IMR-90 (cell line): Measurements from ENCODE around the gene XCR1. TPM values are rescaled to one million over a fixed set of nuclear protein-coding genes. Genes with fewer than 3 reads are reported as not detected.

Experiments
- ATAC-seq: fragments of 200-7000 bp; cut with Tn5 transposase; 2 replicates; pipeline ENCODE4 v1.9.1; 2020; ENCODE audit warnings: low read depth, mild to moderate bottlenecking, moderate library complexity
- BruUV-seq: library from RNA; stranded (reverse); fragments of 400-500 nt; replicated peaks from 2 replicates; lab custom pipeline; 2021; lab: Mats Ljungman, UMichigan
- CTCF ChIA-PET: fragments of 300-600 bp; formaldehyde crosslinking; extraction: SDS; loops from one replicate; lab custom pipeline; 2021; ENCODE audit warnings: antibody characterized with exemption; lab: Yijun Ruan, JAX
- POLR2A ChIA-PET: fragments of 300-600 bp; sonication (Branson Sonifier 250); formaldehyde crosslinking; loops from one replicate; lab custom pipeline; 2022; ENCODE audit warnings: antibody characterized with exemption; ENCODE audit not compliant: unreplicated experiment; lab: Charles Lee
- DNase-seq: peaks from one replicate; pipeline ENCODE4 v3.0.0; 2013
- H2AFZ ChIP-seq: replicated peaks from 2 replicates; pipeline ENCODE3; 2013; ENCODE audit warnings: low read length, mild to moderate bottlenecking; ENCODE audit not compliant: poor library complexity
- H2AK5ac ChIP-seq: 2 replicates; pipeline ENCODE4 v1.6.1; 2013; ENCODE audit warnings: low read depth, low read length, inconsistent platforms
- H2AK9ac ChIP-seq: replicated peaks from 2 replicates; pipeline ENCODE3; 2013; ENCODE audit warnings: mild to moderate bottlenecking, low read depth, low read length, moderate library complexity; ENCODE audit not compliant: poor library complexity
- H2BK120ac ChIP-seq: 2 replicates; pipeline ENCODE4 v1.6.1; 2013; ENCODE audit warnings: low read depth, low read length, inconsistent platforms
- H2BK15ac ChIP-seq: 3 replicates; pipeline ENCODE4 v1.6.1; 2013; ENCODE audit warnings: low read depth, low read length, inconsistent platforms
- H2BK20ac ChIP-seq: 2 replicates; pipeline ENCODE4 v1.6.1; 2013; ENCODE audit warnings: low read depth, mild to moderate bottlenecking, inconsistent platforms, low read length, moderate library complexity
- H2BK5ac ChIP-seq: 2 replicates; pipeline ENCODE4 v1.6.1; 2013; ENCODE audit warnings: mild to moderate bottlenecking, low read depth, low read length, inconsistent platforms; ENCODE audit not compliant: poor library complexity, severe bottlenecking
- H3K14ac ChIP-seq: replicated peaks from 2 replicates; pipeline ENCODE4 v1.6.1; 2013; ENCODE audit warnings: low read depth, low read length, inconsistent platforms
- H3K18ac ChIP-seq: 2 replicates; pipeline ENCODE4 v1.6.1; 2013; ENCODE audit warnings: low read depth, low read length, control low read depth
- H3K23ac ChIP-seq: 2 replicates; pipeline ENCODE4 v1.6.1; 2013; ENCODE audit warnings: low read depth, low read length, inconsistent platforms
- H3K27ac ChIP-seq: 2 replicates; pipeline ENCODE4 v1.5.1; 2013; ENCODE audit warnings: mild to moderate bottlenecking, control low read depth, low read length; ENCODE audit not compliant: insufficient read depth
- H3K27me3 ChIP-seq: 2 replicates; pipeline ENCODE4 v1.6.1; 2013; ENCODE audit warnings: low read length; ENCODE audit not compliant: control insufficient read depth, insufficient read depth
- H3K36me3 ChIP-seq: 2 replicates; pipeline ENCODE4 v1.6.1; 2013; ENCODE audit warnings: low read length, mixed read lengths; ENCODE audit not compliant: control insufficient read depth, insufficient read depth
- H3K4ac ChIP-seq: 2 replicates; pipeline ENCODE4 v1.6.1; 2013; ENCODE audit warnings: low read depth, low read length, inconsistent platforms
- H3K4me1 ChIP-seq: 2 replicates; pipeline ENCODE4 v1.6.1; 2013; ENCODE audit warnings: low read length, mixed read lengths; ENCODE audit not compliant: control insufficient read depth, insufficient read depth
- H3K4me2 ChIP-seq: 2 replicates; pipeline ENCODE4 v1.6.1; 2013; ENCODE audit warnings: low read depth, mild to moderate bottlenecking, control low read depth, low read length, moderate library complexity
- H3K4me3 ChIP-seq: 2 replicates; pipeline ENCODE4 v1.5.1; 2013; ENCODE audit warnings: low read depth, mild to moderate bottlenecking, control low read depth, low read length, moderate library complexity; ENCODE audit not compliant: insufficient read depth
- H3K56ac ChIP-seq: 2 replicates; pipeline ENCODE4 v1.6.1; 2013; ENCODE audit warnings: low read length, inconsistent platforms; ENCODE audit not compliant: insufficient read depth; ENCODE audit errors: extremely low read depth
- H3K79me1 ChIP-seq, 2 experiments: 2 replicates each; pipeline ENCODE4 v1.6.1; 2013; ENCODE audit warnings: low read length in 2 of 2, inconsistent platforms in 1 of 2, low read depth in 1 of 2
- H3K9ac ChIP-seq: 2 replicates; pipeline ENCODE4 v1.6.1; 2013; ENCODE audit warnings: low read depth, low read length, control low read depth
- H3K9me1 ChIP-seq: 2 replicates; pipeline ENCODE4 v1.6.1; 2013; ENCODE audit warnings: low read length, inconsistent platforms; ENCODE audit not compliant: insufficient read depth
- H3K9me3 ChIP-seq: 2 replicates; pipeline ENCODE4 v1.6.1; 2013; ENCODE audit warnings: low read length; ENCODE audit not compliant: control insufficient read depth, insufficient read depth
- H4K20me1 ChIP-seq: 2 replicates; pipeline ENCODE4 v1.6.1; 2013; ENCODE audit warnings: low read length, inconsistent platforms; ENCODE audit not compliant: insufficient read depth
- H4K5ac ChIP-seq: 2 replicates; pipeline ENCODE4 v1.6.1; 2013; ENCODE audit warnings: mild to moderate bottlenecking, low read depth, low read length, control low read depth
- H4K8ac ChIP-seq, 2 experiments: 2 replicates each; pipeline ENCODE4 v1.6.1; 2013; ENCODE audit warnings: low read depth in 2 of 2, low read length in 2 of 2, control low read depth in 1 of 2, inconsistent platforms in 1 of 2
- H4K91ac ChIP-seq: 2 replicates; pipeline ENCODE4 v1.6.1; 2013; ENCODE audit warnings: low read depth, low read length, inconsistent platforms; ENCODE audit not compliant: insufficient read depth
- BHLHE40 ChIP-seq: fragments of 150-350 bp; IDR thresholded peaks from 2 replicates; pipeline ENCODE4 v1.6.1; 2016; ENCODE audit warnings: mild to moderate bottlenecking, low read depth, low read length
- WGBS, 2 experiments: methylation state at CpG; one replicate each; pipeline versions ENCODE4 v1.1.5 to v1.1.7; 2013; ENCODE audit warnings: missing lambda C conversion rate in 2 of 2; ENCODE audit not compliant: insufficient read length in 1 of 2; ENCODE audit errors: extremely low coverage in 2 of 2; 5-methylcytosine and 5-hydroxymethylcytosine counted together
- dilution Hi-C: fragments of 300-500 bp; cut with HindIII; formaldehyde crosslinking; loops from one replicate; pipeline ENCODE4 v1.14.3; 2018; ENCODE audit warnings: low sequenced_read_pairs; ENCODE audit not compliant: unreplicated experiment
- in situ Hi-C: fragments of 300-500 bp; cut with MboI; formaldehyde crosslinking; loops from 3 replicates; pipeline ENCODE4 v1.14.3; 2019; ENCODE audit warnings: low sequenced_read_pairs, inconsistent platforms, mixed read lengths
- intact Hi-C: fragments of 100-400 bp; cut with micrococcal nuclease; formaldehyde crosslinking; loops from 2 replicates; pipeline ENCODE4 v1.10.0; 2022
- polyA plus RNA-seq, 3 experiments: library from polyadenylated mRNA; depleted of rRNA; stranded (reverse); fragments of >200 nt; gene quantifications; 2 replicates each; pipeline ENCODE4 v1.2.3, GENCODE V29; 2012; ENCODE audit warnings: low replicate concordance in 1 of 3
- total RNA-seq: library from RNA; depleted of rRNA; stranded (reverse); fragments of >200 nt; gene quantifications from 2 replicates; pipeline ENCODE4 v1.2.3, GENCODE V29; 2012

Gene XCR1
- total and polyA plus RNA-seq, 2 of the 4 experiments (the other 2 are of a cell fraction): not detected

DNA sequence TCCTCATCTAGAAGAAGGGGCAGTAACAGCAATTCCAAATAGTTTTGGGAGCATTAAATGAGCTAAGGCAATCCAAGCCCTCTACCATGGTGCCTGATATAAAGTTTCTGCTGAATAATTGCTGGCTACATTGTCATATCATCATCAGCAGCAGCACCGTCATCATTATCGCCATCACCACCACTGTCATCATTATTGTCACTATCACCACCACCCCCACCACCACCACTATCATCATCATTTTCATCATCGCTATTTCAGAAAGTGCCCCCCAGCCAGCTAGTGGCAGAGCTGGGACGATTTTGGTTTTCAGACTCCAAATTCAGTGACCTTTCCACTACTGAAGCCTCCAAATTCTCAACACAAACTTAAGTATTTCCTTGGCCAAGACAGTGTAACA, 15.0 kb downstream of the XCR1 start:
- Histone ChIP-seq H2BK20ac (no peak overlapping the region), H3K4me2 (no peak overlapping the region), H3K27ac (no peak overlapping the region), H3K27me3 (peaks cover 18% of the 10 kb centered on the region), H2BK120ac (no peak overlapping the region), H3K9me3 (no peaks in the 10 kb centered on the region), H3K18ac (no peak overlapping the region), H2AK5ac (no peak overlapping the region), H4K5ac (no peak overlapping the region), H4K91ac (no peak overlapping the region), H4K20me1 (no peaks in the 10 kb centered on the region), H3K4me3 (no peak overlapping the region), H3K56ac (no peak overlapping the region), H2BK5ac (no peak overlapping the region), H3K4ac (no peak overlapping the region), H2AK9ac (no peak overlapping the region), H3K9me1 (no peaks in the 10 kb centered on the region), H3K14ac (no peak overlapping the region), H3K36me3 (no peaks in the 10 kb centered on the region), H3K9ac (no peak overlapping the region), H2AFZ (peak overlapping the region; percentile 16), H2BK15ac (no peak overlapping the region), H4K8ac (no peak overlapping the region), H3K23ac (no peak overlapping the region), H3K4me1 (peaks cover 1% of the 10 kb centered on the region; the same call in 1 of the 2 replicates), H3K79me1 (no peaks in the 10 kb centered on the region)
- in situ Hi-C loops (no loop called here), intact Hi-C loops (no loop called here), dilution Hi-C loops (no loop called here)
- ATAC-seq (no peak), DNase-seq (no peak)
- no peak for TF ChIP-seq BHLHE40
- ChIA-PET POLR2A (no interaction called here), CTCF (no interaction called here)
- 84% methylated on average over 3 of the region's 4 CpGs; no CpG with 5 or more reads in 1 of the 2 experiments for WGBS, 2 experiments
- BruUV-seq: no TSS peak
